Measurements from ENCODE around the gene STAC.
A peak's percentile ranks its signal among the peaks of the same experiment; 100 is the strongest.

Gene STAC

GRCh38 chr3:36540888-36541518, 160.7 kb downstream of the STAC start:
- TF ChIP-seq Cebpa-rat (IDR thresholded peaks at IDR 0.05): no peak
- H3K4me3 ChIP-seq: no peak overlapping the region
- H3K36me3 ChIP-seq: no peaks in the 10 kb centered on the region
- H3K9me3 ChIP-seq (replicated peaks in 1 of 11): peaks cover 0 to 5% (median 4%) of the 10 kb centered on the region in 11 experiments; a peak in 10 of 22 replicates
- H4K20me1 ChIP-seq: no peaks in the 10 kb centered on the region
- no peaks in the 10 kb centered on the region for H3K27me3 ChIP-seq
- no peak overlapping the region for H3K9ac ChIP-seq
- H3K4me2 ChIP-seq: no peak overlapping the region
- no peak overlapping the region for H3K27ac ChIP-seq
- peaks cover 0 to 15% (median 12%) of the 10 kb centered on the region in 10 experiments; a peak in 16 of 20 replicates for H3K4me1 ChIP-seq

- peaks cover 4 to 26% (median 20%) of the 10 kb centered on the region in 10 experiments; a peak in 16 of 20 replicates for H3K4me1 ChIP-seq
- no peak for TF ChIP-seq Cebpa-rat (IDR thresholded peaks at IDR 0.05)
- H3K27me3 ChIP-seq: no peaks in the 10 kb centered on the region
- H3K4me2 ChIP-seq: no peak overlapping the region; a peak in 1 of 22 replicates
- H3K27ac ChIP-seq: no peak overlapping the region
- H3K9me3 ChIP-seq (replicated peaks in 1 of 11): no peaks in the 10 kb centered on the region; a peak in 1 of 22 replicates
- H3K36me3 ChIP-seq: no peaks in the 10 kb centered on the region
- no peaks in the 10 kb centered on the region for H4K20me1 ChIP-seq
- H3K9ac ChIP-seq: no peak overlapping the region
- no peak overlapping the region for H3K4me3 ChIP-seq
Observed at GRCh38 chr3:36542186-36542585, 161.9 kb downstream of the STAC start.

GRCh38 chr3:36543276-36543997, 163.1 kb downstream of the STAC start:
- H3K27me3 ChIP-seq: no peaks in the 10 kb centered on the region
- TF ChIP-seq Cebpa-rat (IDR thresholded peaks at IDR 0.05): no peak

GRCh38 chr3:36546226-36546625, 165.9 kb downstream of the STAC start:
- no peaks in the 10 kb centered on the region for H3K36me3 ChIP-seq
- H4K20me1 ChIP-seq: no peaks in the 10 kb centered on the region
- H3K9me3 ChIP-seq (replicated peaks in 1 of 11): peaks cover 10 to 16% (median 13%) of the 10 kb centered on the region in 11 experiments; a peak in 16 of 22 replicates
- H3K9ac ChIP-seq: peak overlapping the region in 1 of 11 experiments; percentile 46; a peak in 1 of 22 replicates
- H3K4me2 ChIP-seq: peak overlapping the region; percentile 3 to 73 (median 56); a peak in 19 of 22 replicates
- no peak; a peak in 1 of 22 replicates for TF ChIP-seq Cebpa-rat (IDR thresholded peaks at IDR 0.05)
- H3K27me3 ChIP-seq: no peaks in the 10 kb centered on the region
- peaks cover 4 to 26% (median 20%) of the 10 kb centered on the region in 10 experiments; a peak in 16 of 20 replicates for H3K4me1 ChIP-seq
- H3K4me3 ChIP-seq: no peak overlapping the region
- H3K27ac ChIP-seq: peak overlapping the region in 4 of 11 experiments; percentile 18 to 50 (median 32); a peak in 5 of 22 replicates

More at GRCh38 chr3:36543276-36543997, 163.1 kb downstream of the STAC start:
- no peak overlapping the region for H3K4me3 ChIP-seq
- H3K9ac ChIP-seq: no peak overlapping the region
- no peak overlapping the region for H3K27ac ChIP-seq
- no peaks in the 10 kb centered on the region for H3K36me3 ChIP-seq
- no peak overlapping the region for H3K4me2 ChIP-seq
- H3K9me3 ChIP-seq (replicated peaks in 1 of 11): peaks cover 3 to 6% (median 4%) of the 10 kb centered on the region in 11 experiments; a peak in 15 of 22 replicates
- H3K4me1 ChIP-seq: peaks cover 4 to 26% (median 20%) of the 10 kb centered on the region in 10 experiments; a peak in 16 of 20 replicates
- no peaks in the 10 kb centered on the region for H4K20me1 ChIP-seq

- peaks cover 10 to 16% (median 13%) of the 10 kb centered on the region in 11 experiments; a peak in 16 of 22 replicates for H3K9me3 ChIP-seq (replicated peaks in 1 of 11)
- no peak overlapping the region for H3K4me3 ChIP-seq
- no peak overlapping the region for H3K4me2 ChIP-seq
- peaks cover 4 to 26% (median 20%) of the 10 kb centered on the region in 10 experiments; a peak in 16 of 20 replicates for H3K4me1 ChIP-seq
- no peaks in the 10 kb centered on the region for H4K20me1 ChIP-seq
- no peak for TF ChIP-seq Cebpa-rat (IDR thresholded peaks at IDR 0.05)
- H3K9ac ChIP-seq: no peak overlapping the region
- H3K27ac ChIP-seq: no peak overlapping the region
- no peaks in the 10 kb centered on the region for H3K27me3 ChIP-seq
- no peaks in the 10 kb centered on the region for H3K36me3 ChIP-seq
Observed at GRCh38 chr3:36548712-36549111, 168.4 kb downstream of the STAC start.

GRCh38 chr3:36557021-36557707, 176.9 kb downstream of the STAC start:
- Histone ChIP-seq H3K4me1 (peaks cover 6 to 39% (median 32%) of the 10 kb centered on the region in 10 experiments; a peak in 18 of 20 replicates), H3K27ac (0 out of 22 replicates have a peak overlapping the region, but pooled peaks of 2 of the 11 experiments have one; percentile 8 to 18), H4K20me1 (no peaks in the 10 kb centered on the region), H3K36me3 (no peaks in the 10 kb centered on the region), H3K4me3 (no peak overlapping the region), H3K4me2 (peak overlapping the region; percentile 23 to 84 (median 64); a peak in 19 of 22 replicates), H3K27me3 (no peaks in the 10 kb centered on the region), H3K9ac (0 out of 22 replicates have a peak overlapping the region, but pooled peaks of 1 of the 11 experiments have one; percentile 7), H3K9me3 (replicated peaks in 1 of 11) (no peaks in the 10 kb centered on the region)
- TF ChIP-seq Cebpa-rat (IDR thresholded peaks at IDR 0.05): no peak

GRCh38 chr3:36557708-36558421, 177.6 kb downstream of the STAC start:
- no peaks in the 10 kb centered on the region for H4K20me1 ChIP-seq
- H3K9me3 ChIP-seq (replicated peaks in 1 of 11): no peaks in the 10 kb centered on the region
- TF ChIP-seq Cebpa-rat (IDR thresholded peaks at IDR 0.05): no peak
- H3K4me3 ChIP-seq: no peak overlapping the region
- H3K27me3 ChIP-seq: no peaks in the 10 kb centered on the region
- H3K27ac ChIP-seq: no peak overlapping the region
- H3K4me1 ChIP-seq: peaks cover 6 to 39% (median 32%) of the 10 kb centered on the region in 10 experiments; a peak in 18 of 20 replicates
- H3K36me3 ChIP-seq: no peaks in the 10 kb centered on the region
- peak overlapping the region in 8 of 11 experiments; percentile 51 to 84 (median 67); a peak in 17 of 22 replicates for H3K4me2 ChIP-seq
- H3K9ac ChIP-seq: no peak overlapping the region

GRCh38 chr3:36558961-36559360, 178.7 kb downstream of the STAC start:
- Histone ChIP-seq H3K4me1 (peaks cover 6 to 39% (median 32%) of the 10 kb centered on the region in 10 experiments; a peak in 18 of 20 replicates), H3K4me2 (no peak overlapping the region), H3K9ac (no peak overlapping the region), H3K4me3 (no peak overlapping the region), H3K36me3 (no peaks in the 10 kb centered on the region), H4K20me1 (no peaks in the 10 kb centered on the region), H3K27ac (no peak overlapping the region), H3K9me3 (replicated peaks in 1 of 11) (no peaks in the 10 kb centered on the region), H3K27me3 (no peaks in the 10 kb centered on the region)
- TF ChIP-seq Cebpa-rat (IDR thresholded peaks at IDR 0.05): no peak
